K562 (cell line): ENCODE measurements around the gene CIAO1. TPM values are rescaled to one million over a fixed set of nuclear protein-coding genes. Genes with fewer than 3 reads are reported as not detected.

ENCODE experiments used
- ATAC-seq: fragments of 200-7000 bp; cut with Tn5 transposase; 3 replicates; pipeline ENCODE4 v1.9.1; 2020; ENCODE audit warnings: moderate library complexity
- BruUV-seq: library from RNA; stranded (reverse); fragments of 400-500 nt; replicated peaks from 2 replicates; lab custom pipeline; 2021; lab: Mats Ljungman, UMichigan
- CTCF ChIA-PET: fragments of 300-600 bp; formaldehyde crosslinking; extraction: SDS; loops from one replicate; lab custom pipeline; 2021; ENCODE audit warnings: low intra/inter-chr PET ratio; lab: Yijun Ruan, JAX
- POLR2A ChIA-PET: fragments of 300-600, 350-650 bp; sonication (Branson Sonifier 250); formaldehyde crosslinking; extraction: SDS; loops from one replicate; lab custom pipeline; 2021; ENCODE audit warnings: antibody characterized with exemption, inconsistent platforms; lab: Yijun Ruan, JAX
- DNase-seq, 4 experiments: peaks; one replicate each; pipeline versions ENCODE4 v3.0.0 to v3.0.0-alpha.2; 2011 to 2018; ENCODE audit warnings: low spot score in 3 of 4, mixed read lengths in 3 of 4; ENCODE audit errors: extremely low read depth in 1 of 4
- FAIRE-seq: peaks from 2 replicates; lab custom pipeline; 2011; peaks lifted over from hg19 to GRCh38; lab: Jason Lieb, UNC
- H2AFZ ChIP-seq: 2 replicates; pipeline ENCODE4 v1.6.0; 2011; ENCODE audit warnings: low read depth, low read length, control low read depth, inconsistent platforms
- H3K27ac ChIP-seq: fragments of 200-600 bp; 3 replicates; pipeline ENCODE4 v1.8.0; 2011; ENCODE audit warnings: low read depth, mild to moderate bottlenecking, control low read depth, inconsistent platforms, low read length, moderate library complexity, mixed read lengths; ENCODE audit errors: extremely low read depth
- H3K27me3 ChIP-seq, 2 experiments: fragments of 300-600 bp in 1 of 2; 2 replicates in 1 of 2; 3 replicates in 1 of 2; pipeline versions ENCODE4 v1.6.0 to v1.8.0; 2011; ENCODE audit warnings: inconsistent platforms in 2 of 2, low read length in 2 of 2, mild to moderate bottlenecking in 1 of 2, mixed read lengths in 1 of 2, moderate library complexity in 1 of 2; ENCODE audit not compliant: control insufficient read depth in 2 of 2, insufficient read depth in 2 of 2
- H3K36me3 ChIP-seq: fragments of 300-600 bp; 3 replicates; pipeline ENCODE4 v1.8.0; 2011; ENCODE audit warnings: mild to moderate bottlenecking, low read length, inconsistent platforms; ENCODE audit not compliant: control insufficient read depth, insufficient read depth
- H3K4me1 ChIP-seq, 2 experiments: fragments of 200-600 bp in 1 of 2; replicated peaks in 1 of 2; 2 replicates in 1 of 2; 3 replicates in 1 of 2; pipeline versions ENCODE4 v1.5.1 to v1.8.0; 2011; ENCODE audit warnings: inconsistent platforms in 2 of 2, low read length in 2 of 2, mild to moderate bottlenecking in 1 of 2, mixed read lengths in 1 of 2, moderate library complexity in 1 of 2; ENCODE audit not compliant: control insufficient read depth in 2 of 2, insufficient read depth in 2 of 2
- H3K4me2 ChIP-seq: 2 replicates; pipeline ENCODE4 v1.6.1; 2011; ENCODE audit warnings: low read length, control low read depth, inconsistent platforms, mixed read lengths; ENCODE audit not compliant: insufficient read depth
- H3K4me3 ChIP-seq: fragments of 200-600 bp; sonication (generic), shearing (Covaris generic); 2 replicates; pipeline ENCODE4 v1.5.1; 2016; ENCODE audit warnings: control low read depth, inconsistent platforms
- H3K79me2 ChIP-seq: fragments of 200-600 bp; 3 replicates; pipeline ENCODE4 v1.8.0; 2011; ENCODE audit warnings: low read length, inconsistent platforms; ENCODE audit not compliant: control insufficient read depth, insufficient read depth
- H3K9ac ChIP-seq, 2 experiments: 2 replicates each; pipeline versions ENCODE4 v1.6.0 to v1.6.1; 2011; ENCODE audit warnings: low read depth in 2 of 2, low read length in 2 of 2, control low read depth in 1 of 2, inconsistent platforms in 1 of 2, mild to moderate bottlenecking in 1 of 2, mixed read lengths in 1 of 2; ENCODE audit not compliant: insufficient read depth in 1 of 2
- H3K9me1 ChIP-seq: one replicate; pipeline ENCODE4 v1.6.0; 2011; ENCODE audit warnings: inconsistent platforms, mild to moderate bottlenecking, low read length, moderate library complexity; ENCODE audit not compliant: control insufficient read depth, insufficient read depth
- H3K9me3 ChIP-seq: replicated peaks from 2 replicates; pipeline ENCODE4 v1.5.1; 2011; ENCODE audit warnings: low read depth, low read length, inconsistent platforms; ENCODE audit not compliant: control insufficient read depth, insufficient read depth
- H4K20me1 ChIP-seq: replicated peaks from 2 replicates; pipeline ENCODE4 v1.6.1; 2011; ENCODE audit warnings: low read length, inconsistent platforms, mixed read lengths; ENCODE audit not compliant: control insufficient read depth, insufficient read depth
- CHD4 ChIP-seq: fragments of 200-600 bp; sonication (generic); IDR thresholded peaks from 3 replicates; pipeline ENCODE4 v1.6.1; 2012; ENCODE audit warnings: low read depth, mild to moderate bottlenecking, mixed read lengths, low read length, inconsistent platforms; ENCODE audit not compliant: insufficient read depth, insufficient replicate concordance, poor library complexity, severe bottlenecking
- POLR2AphosphoS5 ChIP-seq: IDR thresholded peaks from 2 replicates; pipeline ENCODE4 v1.6.1; 2011; ENCODE audit warnings: mild to moderate bottlenecking, low read depth, low read length, moderate library complexity; ENCODE audit not compliant: control insufficient read depth, insufficient read depth
- POLR2G ChIP-seq: fragments of 200-400 bp; formaldehyde crosslinking; IDR thresholded peaks from 2 replicates; pipeline ENCODE4 v1.6.1; 2017; ENCODE audit warnings: low read depth, mild to moderate bottlenecking, antibody characterized with exemption, low read length, moderate library complexity
- WGBS: fragments of 100-300 bp; shearing (Covaris generic); methylation state at CpG from one replicate; pipeline ENCODE4 v1.1.6; 2016; ENCODE audit warnings: low coverage, mixed read lengths; ENCODE audit not compliant: insufficient coverage; ENCODE audit errors: missing lambda C conversion rate; 5-methylcytosine and 5-hydroxymethylcytosine counted together
- in situ Hi-C: fragments of 300-500 bp; cut with MboI; formaldehyde crosslinking; loops from 4 replicates; pipeline ENCODE4 v1.15.0; 2018; ENCODE audit warnings: inconsistent platforms, mixed read lengths
- intact Hi-C: fragments of 100-400 bp; cut with micrococcal nuclease; formaldehyde crosslinking; loops from 2 replicates; pipeline ENCODE4 v1.14.2; 2022
- polyA plus RNA-seq, 8 experiments: library from polyadenylated mRNA; depleted of rRNA in 4 of 8; stranded (reverse) in 5 of 8; unstranded in 3 of 8; fragments of >200 nt; fragmentation: Nextera tagmentation in 2 of 8; fragmentation: Illumina TruSeq in 1 of 8; extraction: Ambion mirVana in 2 of 8; extraction: Trizol in 1 of 8; gene quantifications; 2 replicates each; pipeline versions ENCODE4 v1.2.1 to v1.2.3, GENCODE V29; 2011 to 2014; ENCODE audit warnings: inconsistent platforms in 1 of 8, missing spikeins in 1 of 8
- total RNA-seq, 7 experiments: library from RNA; depleted of rRNA in 6 of 7; stranded (reverse); fragments of >200 nt in 6 of 7; fragmentation: Illumina TruSeq in 2 of 7; extraction: Trizol in 2 of 7; gene quantifications; 2 replicates each; pipeline versions ENCODE4 v1.2.1 to v1.2.3, GENCODE V29; 2011 to 2021; ENCODE audit warnings: low replicate concordance in 1 of 7
- TF ChIP-seq, protein P1 (sequence below): fragments of 250-450 bp; sonication (Bioruptor Pico); IDR thresholded peaks from 2 replicates; pipeline ENCODE4 v1.8.0; 2022; ENCODE audit warnings: moderate library complexity, mild to moderate bottlenecking, inconsistent platforms

Gene CIAO1
- total and polyA plus RNA-seq, 9 of the 15 experiments (the other 6 are each of a cell fraction or from before 2014, with no cell fraction given): 11.4 to 156 (median 92.8) TPM

DNA sequence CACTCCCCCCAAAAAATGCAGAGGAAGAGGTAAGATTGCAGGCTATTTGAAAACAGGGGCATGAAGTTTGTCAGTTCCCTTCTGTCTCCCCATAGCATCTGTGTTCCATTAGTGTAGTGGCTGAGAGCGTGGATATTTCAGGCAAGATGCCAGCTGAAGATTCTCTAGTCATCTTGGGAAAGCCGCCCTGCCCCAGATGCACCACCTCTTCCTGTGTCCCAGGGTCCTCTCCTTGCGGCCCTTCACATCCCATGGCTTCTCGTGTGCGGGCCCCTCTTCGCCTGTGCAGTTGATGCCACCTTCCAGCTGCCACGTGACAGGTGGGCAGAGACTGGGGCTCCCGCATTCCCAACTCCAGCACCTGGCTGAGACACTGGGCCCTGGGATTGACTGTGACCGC lies 16.4 kb upstream of the CIAO1 start:
- no peaks in the 10 kb centered on the region for H3K9me1 ChIP-seq
- TF ChIP-seq POLR2AphosphoS5 (0 out of 2 replicates have a peak, but pooled peaks have one; percentile 10), CHD4 (no peak), POLR2G (peak; percentile 56)
- TF ChIP-seq, protein P1, sequence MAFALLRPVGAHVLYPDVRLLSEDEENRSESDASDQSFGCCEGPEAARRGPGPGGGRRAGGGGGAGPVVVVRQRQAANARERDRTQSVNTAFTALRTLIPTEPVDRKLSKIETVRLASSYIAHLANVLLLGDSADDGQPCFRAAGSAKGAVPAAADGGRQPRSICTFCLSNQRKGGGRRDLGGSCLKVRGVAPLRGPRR (CRISPR knock-in tag): no peak
- TF ChIP-seq, all 486 proteins: peak for 2
- Histone ChIP-seq H3K79me2 (no peaks in the 10 kb centered on the region), H4K20me1 (no peaks in the 10 kb centered on the region), H3K27ac (no peak overlapping the region), H3K9me3 (no peaks in the 10 kb centered on the region), H3K36me3 (peaks cover 32% of the 10 kb centered on the region; the same call in 2 of the 3 replicates), H3K27me3 (no peaks in the 10 kb centered on the region), H3K4me1 (peaks cover 8 to 19% of the 10 kb centered on the region in 2 experiments; a peak in 4 of 5 replicates), H3K9ac (peak overlapping the region in 1 of 2 experiments; percentile 29; a peak in 1 of 4 replicates), H2AFZ (no peak overlapping the region), H3K4me3 (no peak overlapping the region), H3K4me2 (no peak overlapping the region)
- WGBS: 93% methylated on average over 7 of the region's 9 CpGs
- DNase-seq: no peak
- CTCF ChIA-PET: no interaction called here
- POLR2A ChIA-PET: interaction anchor here (0.6 to 1.9 kb wide), 3 partner anchors 11 to 41 kb away, joined by 3 to 6 read pairs (median 4); partner anchors contain the start of gene STARD7
- ATAC-seq: no peak
- in situ Hi-C loops: no loop called here
- intact Hi-C loops: no loop called here
- FAIRE-seq: no peak
- BruUV-seq: no TSS peak
